Measurements from ENCODE around the gene DNAJC1. TPM values are rescaled to one million over a fixed set of nuclear protein-coding genes. Genes with fewer than 3 reads are reported as not detected.

DNAJC1 gene
- polyA plus RNA-seq, 1 donor (not counting 4 experiments of a cell fraction or from before 2014, with no cell fraction given), result 24.8 TPM

GRCh38 chr10:21972584-21972983 is 30.9 kb downstream of the DNAJC1 start:
- dilution Hi-C loops (cut with MboI; ENCODE audit: extremely low pct_ligation_motif_present, low sequenced_read_pairs), result no loop called here
- no peak overlapping the region for H2AFZ ChIP-seq (ENCODE audit: control insufficient read depth, low read length)
- H3K4me2 ChIP-seq (ENCODE audit: control insufficient read depth, extremely low read depth, insufficient read depth, low read depth, low read length), result no peak overlapping the region
- H3K79me2 ChIP-seq (ENCODE audit: control insufficient read depth, insufficient read depth, low read length), result peaks cover 10% of the 10 kb centered on the region
- DNase-seq (ENCODE audit: low read depth, low spot score) (no peak), FAIRE-seq (no peak)
- no peaks in the 10 kb centered on the region for H3K27me3 ChIP-seq (ENCODE audit: control insufficient read depth, extremely low read depth, insufficient read depth, low read length)
- peaks cover 8% of the 10 kb centered on the region for H3K4me1 ChIP-seq (ENCODE audit: control insufficient read depth, extremely low read depth, insufficient read depth, low read length)
- no peaks in the 10 kb centered on the region for H3K9me1 ChIP-seq (ENCODE audit: control insufficient read depth, extremely low read depth, insufficient read depth, low read length)
- TF ChIP-seq CTCF (optimal IDR thresholded peaks at IDR 0.05 in 1 of 3, IDR thresholded peaks at IDR 0.05 in 1 of 3, conservative IDR thresholded peaks at IDR 0.05 in 1 of 3; ENCODE audit: extremely low read depth in 1 of 3, insufficient read depth in 2 of 3, low read length in 3 of 3) (no peak), EZH2 (IDR thresholded peaks at IDR 0.05; ENCODE audit: low read length) (no peak)
- no peaks in the 10 kb centered on the region for H3K9me3 ChIP-seq (ENCODE audit: control insufficient read depth, low read depth, low read length)
- no peak overlapping the region for H3K27ac ChIP-seq (ENCODE audit: control insufficient read depth, insufficient read depth, low read length)
- no peaks in the 10 kb centered on the region for H3K36me3 ChIP-seq (ENCODE audit: control insufficient read depth in 2 of 2, extremely low read depth in 1 of 2, insufficient read depth in 2 of 2, low read length in 2 of 2)
- H4K20me1 ChIP-seq (ENCODE audit: control insufficient read depth, extremely low read depth, insufficient read depth, low read length), result no peaks in the 10 kb centered on the region
- no peak overlapping the region for H3K9ac ChIP-seq (ENCODE audit: control insufficient read depth, extremely low read depth, insufficient read depth, low read length)
- no peak overlapping the region for H3K4me3 ChIP-seq (ENCODE audit: control insufficient read depth in 2 of 3, extremely low read depth in 1 of 3, insufficient read depth in 2 of 3, low read depth in 1 of 3, low read length in 3 of 3)

DNA sequence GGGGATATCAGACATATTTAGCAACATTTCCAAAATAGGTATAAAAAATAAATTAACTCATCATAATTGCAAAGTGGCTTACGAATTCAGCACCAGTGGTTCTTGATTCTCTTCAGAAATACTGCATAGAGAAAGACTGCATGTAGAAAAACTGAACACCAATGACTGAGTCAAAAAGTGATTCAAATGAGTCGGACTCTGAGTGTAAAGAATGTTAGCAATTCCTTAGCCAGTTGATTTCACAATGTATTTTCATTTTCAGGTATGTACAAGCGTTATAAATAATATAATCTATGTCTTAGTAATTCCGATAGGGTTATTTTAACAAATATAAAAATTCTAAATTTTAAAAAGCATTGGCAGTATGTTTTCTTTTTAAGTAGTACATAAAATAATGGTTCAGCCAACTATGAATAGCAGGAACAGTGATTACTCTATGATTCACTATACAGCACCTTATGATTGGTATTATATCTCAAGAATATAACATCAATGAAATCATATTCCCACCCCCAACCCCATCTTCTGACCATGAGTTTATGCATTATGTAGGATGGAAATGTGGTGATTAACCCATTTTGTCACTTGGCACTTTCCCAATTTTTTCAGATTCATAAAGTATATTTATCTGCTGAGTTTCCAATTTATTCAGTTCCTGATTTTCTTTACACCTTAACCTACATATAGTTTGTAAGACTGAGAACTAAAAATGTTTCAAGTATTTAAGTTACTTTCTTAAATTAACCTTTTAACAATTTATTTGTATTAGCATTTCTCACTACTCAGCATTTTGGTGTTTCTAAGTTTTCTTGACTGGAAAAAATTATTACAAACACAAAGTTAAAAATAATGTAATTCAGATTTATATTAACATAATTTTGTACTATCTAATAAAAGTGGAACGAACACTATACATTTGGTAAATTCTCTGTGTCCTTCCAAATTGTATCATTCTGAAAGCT is 33.9 kb downstream of the DNAJC1 start:
- Histone ChIP-seq H3K27me3 (ENCODE audit: control insufficient read depth, extremely low read depth, insufficient read depth, low read length) (no peaks in the 10 kb centered on the region), H2AFZ (ENCODE audit: control insufficient read depth, low read length) (no peak overlapping the region), H3K36me3 (ENCODE audit: control insufficient read depth in 2 of 2, extremely low read depth in 1 of 2, insufficient read depth in 2 of 2, low read length in 2 of 2) (no peaks in the 10 kb centered on the region), H3K4me2 (ENCODE audit: control insufficient read depth, extremely low read depth, insufficient read depth, low read depth, low read length) (no peak overlapping the region), H3K9me3 (ENCODE audit: control insufficient read depth, low read depth, low read length) (no peaks in the 10 kb centered on the region), H3K9me1 (ENCODE audit: control insufficient read depth, extremely low read depth, insufficient read depth, low read length) (no peaks in the 10 kb centered on the region), H3K4me1 (ENCODE audit: control insufficient read depth, extremely low read depth, insufficient read depth, low read length) (peaks cover 8% of the 10 kb centered on the region), H3K27ac (ENCODE audit: control insufficient read depth, insufficient read depth, low read length) (no peak overlapping the region), H3K4me3 (ENCODE audit: control insufficient read depth in 2 of 3, extremely low read depth in 1 of 3, insufficient read depth in 2 of 3, low read depth in 1 of 3, low read length in 3 of 3) (no peak overlapping the region), H4K20me1 (ENCODE audit: control insufficient read depth, extremely low read depth, insufficient read depth, low read length) (no peaks in the 10 kb centered on the region), H3K79me2 (ENCODE audit: control insufficient read depth, insufficient read depth, low read length) (peaks cover 4% of the 10 kb centered on the region), H3K9ac (ENCODE audit: control insufficient read depth, extremely low read depth, insufficient read depth, low read length) (no peak overlapping the region)
- DNase-seq (ENCODE audit: low read depth, low spot score) (no peak), FAIRE-seq (no peak)
- TF ChIP-seq CTCF (optimal IDR thresholded peaks at IDR 0.05 in 1 of 3, IDR thresholded peaks at IDR 0.05 in 1 of 3, conservative IDR thresholded peaks at IDR 0.05 in 1 of 3; ENCODE audit: extremely low read depth in 1 of 3, insufficient read depth in 2 of 3, low read length in 3 of 3), result no peak
- TF ChIP-seq EZH2 (IDR thresholded peaks at IDR 0.05; ENCODE audit: low read length), result no peak
- dilution Hi-C loops (cut with MboI; ENCODE audit: extremely low pct_ligation_motif_present, low sequenced_read_pairs), result no loop called here
